CD4-positive, alpha-beta memory T cell (primary cell): Measurements from ENCODE around the gene OR52D1. TPM values are rescaled to one million over a fixed set of nuclear protein-coding genes. Genes with fewer than 3 reads are reported as not detected.

ENCODE experiments used
- CTCF ChIA-PET: fragments of 350-600 bp; sonication (Branson Sonifier 250); formaldehyde crosslinking; loops from one replicate; lab custom pipeline; 2021; ENCODE audit warnings: inconsistent platforms; ENCODE audit not compliant: partially characterized antibody; lab: Charles Lee
- POLR2A ChIA-PET: fragments of 350-600 bp; sonication (Branson Sonifier 250); formaldehyde crosslinking; loops from one replicate; lab custom pipeline; 2021; ENCODE audit not compliant: partially characterized antibody; lab: Charles Lee
- DNase-seq, 5 donors: peaks; one replicate each; pipeline versions ENCODE4 v3.0.0 to v3.0.0-alpha.2; 2020 to 2022; ENCODE audit warnings: mixed read lengths in 1 of 5
- H3K27ac ChIP-seq: one replicate; pipeline ENCODE4 v1.7.0; 2013; ENCODE audit warnings: low read depth, low read length
- H3K27me3 ChIP-seq: 2 replicates; pipeline ENCODE4 v1.7.0; 2013; ENCODE audit warnings: mild to moderate bottlenecking, low read length, moderate library complexity; ENCODE audit not compliant: insufficient read depth
- H3K36me3 ChIP-seq: 2 replicates; pipeline ENCODE4 v1.7.0; 2013; ENCODE audit warnings: mild to moderate bottlenecking, low read length, moderate library complexity; ENCODE audit not compliant: insufficient read depth
- H3K4me1 ChIP-seq: 2 replicates; pipeline ENCODE4 v1.7.0; 2013; ENCODE audit warnings: mild to moderate bottlenecking, low read length, moderate library complexity; ENCODE audit not compliant: insufficient read depth
- H3K4me3 ChIP-seq, 2 donors: one replicate each; pipeline ENCODE4 v1.7.0; 2013; ENCODE audit warnings: low read length in 2 of 2, mild to moderate bottlenecking in 1 of 2
- H3K9me3 ChIP-seq, 2 donors: one replicate each; pipeline ENCODE4 v1.7.0; 2013; ENCODE audit warnings: low read length in 2 of 2, control low read depth in 1 of 2; ENCODE audit not compliant: control insufficient read depth in 1 of 2
- H3K27ac Mint-ChIP-seq, 7 donors: one replicate each; pipeline ENCODE4 v1.8.0; 2020 to 2021; ENCODE audit warnings: mixed read lengths in 7 of 7, mild to moderate bottlenecking in 6 of 7, inconsistent platforms in 3 of 7, moderate library complexity in 3 of 7
- H3K27me3 Mint-ChIP-seq, 2 donors: one replicate each; pipeline ENCODE4 v1.8.0; 2020 to 2021; ENCODE audit warnings: mixed read lengths in 2 of 2
- H3K36me3 Mint-ChIP-seq, 2 donors: one replicate each; pipeline ENCODE4 v1.8.0; 2020 to 2021; ENCODE audit warnings: mixed read lengths in 2 of 2, inconsistent platforms in 1 of 2, mild to moderate bottlenecking in 1 of 2
- H3K4me1 Mint-ChIP-seq, 4 donors: one replicate each; pipeline ENCODE4 v1.8.0; 2020 to 2021; ENCODE audit warnings: mixed read lengths in 4 of 4, mild to moderate bottlenecking in 1 of 4
- H3K4me3 Mint-ChIP-seq, 8 donors: one replicate each; pipeline ENCODE4 v1.8.0; 2020 to 2021; ENCODE audit warnings: mixed read lengths in 8 of 8, mild to moderate bottlenecking in 7 of 8, moderate library complexity in 6 of 8, inconsistent platforms in 3 of 8
- H3K9me3 Mint-ChIP-seq, 8 donors: one replicate each; pipeline ENCODE4 v1.8.0; 2020 to 2021; ENCODE audit warnings: mixed read lengths in 8 of 8, mild to moderate bottlenecking in 5 of 8, inconsistent platforms in 3 of 8, moderate library complexity in 1 of 8
- intact Hi-C: fragments of 100-400 bp; cut with micrococcal nuclease; formaldehyde crosslinking; loops from one replicate; pipeline ENCODE4 v1.15.1; 2023
- polyA plus RNA-seq, 2 donors: library from polyadenylated mRNA; unstranded; fragments of 300-500 nt; fragmentation: Illumina TruSeq; gene quantifications; one replicate each; pipeline ENCODE4 v1.2.3, GENCODE V29; 2021
- total RNA-seq, 2 experiments: library from RNA; stranded (reverse); gene quantifications; one replicate each; pipeline ENCODE4 v1.2.3, GENCODE V29; 2021

OR52D1 gene
- total and polyA plus RNA-seq, 4 experiments from 2014 or later = not detected

DNA sequence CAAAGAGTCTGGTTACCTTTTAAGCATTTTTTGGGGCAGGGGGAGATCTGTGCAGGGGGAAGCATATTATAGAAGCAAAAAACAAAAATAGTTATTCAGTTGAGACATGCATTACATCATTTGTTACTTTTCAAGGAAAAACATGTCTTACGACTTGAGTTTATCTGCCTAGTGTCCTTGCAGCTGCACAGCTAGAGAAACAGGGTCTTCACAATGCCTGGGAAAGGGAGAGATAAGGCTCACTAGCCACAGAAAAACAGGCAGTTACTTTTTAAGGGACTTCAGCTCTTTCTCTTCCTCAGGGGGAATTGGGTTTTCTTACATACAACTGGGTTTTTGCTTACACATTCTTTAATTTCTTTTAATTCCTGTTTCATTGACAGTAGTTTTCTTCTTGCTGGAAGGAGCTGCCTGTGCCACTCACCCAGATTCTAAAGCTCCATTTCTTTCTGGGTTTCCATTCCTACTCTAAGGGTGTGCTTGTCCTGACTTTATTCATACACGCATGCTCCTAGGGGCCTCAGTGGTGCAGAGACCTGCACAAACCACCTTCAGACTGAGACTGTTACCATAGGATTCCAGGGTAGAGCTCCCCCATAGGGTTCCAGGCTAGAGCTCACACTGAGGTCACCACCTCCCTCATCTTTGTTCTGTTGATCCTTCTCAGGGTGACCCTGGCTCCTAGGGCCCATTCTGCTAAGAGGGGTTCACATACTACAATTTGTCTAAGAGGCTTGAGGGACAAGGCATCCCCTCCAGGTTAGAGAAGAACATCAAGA lies 42.8 kb downstream of the OR52D1 start:
- H3K4me1 Mint-ChIP-seq = no peaks in the 10 kb centered on the region
- H3K9me3 Mint-ChIP-seq = no peaks in the 10 kb centered on the region
- POLR2A ChIA-PET = no interaction called here
- no peak overlapping the region for H3K4me3 Mint-ChIP-seq
- peaks cover 2 to 3% of the 10 kb centered on the region in 2 donors for H3K27me3 Mint-ChIP-seq
- Histone ChIP-seq H3K4me3 (no peak overlapping the region), H3K36me3 (no peaks in the 10 kb centered on the region), H3K4me1 (no peaks in the 10 kb centered on the region), H3K27ac (no peak overlapping the region), H3K9me3 (no peaks in the 10 kb centered on the region), H3K27me3 (no peaks in the 10 kb centered on the region)
- no peak overlapping the region for H3K27ac Mint-ChIP-seq
- intact Hi-C loops = no loop called here
- CTCF ChIA-PET = no interaction called here
- no peaks in the 10 kb centered on the region for H3K36me3 Mint-ChIP-seq
- DNase-seq = no peak

GRCh38 chr11:5534046-5534445 lies 45.6 kb downstream of the OR52D1 start:
- Histone ChIP-seq H3K4me3 (no peak overlapping the region), H3K4me1 (no peaks in the 10 kb centered on the region), H3K9me3 (no peaks in the 10 kb centered on the region), H3K27me3 (no peaks in the 10 kb centered on the region), H3K27ac (no peak overlapping the region), H3K36me3 (no peaks in the 10 kb centered on the region)
- ChIA-PET CTCF (no interaction called here), POLR2A (no interaction called here)
- DNase-seq = no peak
- peaks cover 0 to 3% of the 10 kb centered on the region in 2 donors for H3K27me3 Mint-ChIP-seq
- H3K36me3 Mint-ChIP-seq = no peaks in the 10 kb centered on the region
- no peaks in the 10 kb centered on the region for H3K4me1 Mint-ChIP-seq
- H3K27ac Mint-ChIP-seq = no peak overlapping the region
- H3K4me3 Mint-ChIP-seq = no peak overlapping the region
- peaks cover 0 to 11% (median 3%) of the 10 kb centered on the region in 8 donors for H3K9me3 Mint-ChIP-seq
- intact Hi-C loops = no loop called here

- no peak overlapping the region for H3K27ac ChIP-seq
- H3K4me1 Mint-ChIP-seq = no peaks in the 10 kb centered on the region
- POLR2A ChIA-PET = no interaction called here
- no peak for DNase-seq
- H3K9me3 ChIP-seq = no peaks in the 10 kb centered on the region
- H3K4me3 ChIP-seq = no peak overlapping the region
- no peaks in the 10 kb centered on the region for H3K4me1 ChIP-seq
- H3K27ac Mint-ChIP-seq = no peak overlapping the region
- intact Hi-C loops = no loop called here
- peaks cover 1 to 3% of the 10 kb centered on the region in 2 donors for H3K27me3 Mint-ChIP-seq
- H3K36me3 Mint-ChIP-seq = no peaks in the 10 kb centered on the region
- no peak overlapping the region for H3K4me3 Mint-ChIP-seq
- CTCF ChIA-PET = no interaction called here
- no peaks in the 10 kb centered on the region for H3K27me3 ChIP-seq
- no peaks in the 10 kb centered on the region for H3K36me3 ChIP-seq
- peaks cover 0 to 11% (median 3%) of the 10 kb centered on the region in 8 donors for H3K9me3 Mint-ChIP-seq
Observed at GRCh38 chr11:5536482-5536881, 48.0 kb downstream of the OR52D1 start.

Other genes starting within 250 kb of the OR52D1 start
- not detected for gene HBG1, start 238.8 kb upstream of the OR52D1 start, total RNA-seq
- gene HBG1, start 238.8 kb upstream of the OR52D1 start, polyA plus RNA-seq = not detected
- gene HBG2, start 233.9 kb upstream of the OR52D1 start, total RNA-seq = not detected
- gene HBG2, start 233.9 kb upstream of the OR52D1 start, polyA plus RNA-seq = not detected
- not detected for gene HBE1, start 218.7 kb upstream of the OR52D1 start, total RNA-seq
- not detected for gene HBE1, start 218.7 kb upstream of the OR52D1 start, polyA plus RNA-seq
- gene OR51B4, start 186.7 kb upstream of the OR52D1 start, total RNA-seq = not detected
- not detected for gene OR51B4, start 186.7 kb upstream of the OR52D1 start, polyA plus RNA-seq
- gene OR51B2, start 164.4 kb upstream of the OR52D1 start, total RNA-seq = not detected
- gene OR51B2, start 164.4 kb upstream of the OR52D1 start, polyA plus RNA-seq = not detected
- gene OR51B5, start 145.2 kb upstream of the OR52D1 start, total RNA-seq = not detected
- gene OR51B5, start 145.2 kb upstream of the OR52D1 start, polyA plus RNA-seq = not detected
- not detected for gene OR51B6, start 137.2 kb upstream of the OR52D1 start, total RNA-seq
- gene OR51B6, start 137.2 kb upstream of the OR52D1 start, polyA plus RNA-seq = not detected
- gene OR51M1, start 104.9 kb upstream of the OR52D1 start, total RNA-seq = not detected
- not detected for gene OR51M1, start 104.9 kb upstream of the OR52D1 start, polyA plus RNA-seq
- not detected for gene OR51Q1, start 66.6 kb upstream of the OR52D1 start, total RNA-seq
- not detected for gene OR51Q1, start 66.6 kb upstream of the OR52D1 start, polyA plus RNA-seq
- gene OR51I1, start 47.2 kb upstream of the OR52D1 start, total RNA-seq = not detected
- gene OR51I1, start 47.2 kb upstream of the OR52D1 start, polyA plus RNA-seq = not detected
- gene OR51I2, start 39.4 kb upstream of the OR52D1 start, total RNA-seq = not detected
- not detected for gene OR51I2, start 39.4 kb upstream of the OR52D1 start, polyA plus RNA-seq
- not detected for gene UBQLN3, start 21.3 kb downstream of the OR52D1 start, total RNA-seq
- not detected for gene UBQLN3, start 21.3 kb downstream of the OR52D1 start, polyA plus RNA-seq
- under 1 TPM; 0.47 to 0.50 TPM for gene UBQLNL, start 28.0 kb downstream of the OR52D1 start, total RNA-seq
- not detected for gene UBQLNL, start 28.0 kb downstream of the OR52D1 start, polyA plus RNA-seq
- gene OR52H1, start 59.9 kb downstream of the OR52D1 start, total RNA-seq = not detected
- not detected for gene OR52H1, start 59.9 kb downstream of the OR52D1 start, polyA plus RNA-seq
- gene OR52B6, start 92.2 kb downstream of the OR52D1 start, total RNA-seq = not detected
- not detected for gene OR52B6, start 92.2 kb downstream of the OR52D1 start, polyA plus RNA-seq
- not detected for gene TRIM6, start 108.0 kb downstream of the OR52D1 start, total RNA-seq
- gene TRIM6, start 108.0 kb downstream of the OR52D1 start, polyA plus RNA-seq = not detected
- gene TRIM34, start 136.3 kb downstream of the OR52D1 start, total RNA-seq = 10 to 100 TPM; 10.4 to 11.6 TPM
- gene TRIM34, start 136.3 kb downstream of the OR52D1 start, polyA plus RNA-seq = 10 to 100 TPM in 1 of 2 donors, 1 to 10 TPM in 1; 9.6 to 20.2 TPM
- gene TRIM5, start 196.4 kb downstream of the OR52D1 start, total RNA-seq = 10 to 100 TPM; 33.9 to 35.5 TPM
- gene TRIM5, start 196.4 kb downstream of the OR52D1 start, polyA plus RNA-seq = 1 to 10 TPM; 9.1 to 9.5 TPM
- 100 to 1,000 TPM; 349 to 353 TPM for gene TRIM22, start 201.1 kb downstream of the OR52D1 start, total RNA-seq
- 100 to 1,000 TPM; 187 to 190 TPM for gene TRIM22, start 201.1 kb downstream of the OR52D1 start, polyA plus RNA-seq
- gene OR56B1, start 247.8 kb downstream of the OR52D1 start, total RNA-seq = under 1 TPM; 0.44 to 0.61 TPM
- under 1 TPM in 1 of 2 donors, not detected in 1; 0.20 TPM for gene OR56B1, start 247.8 kb downstream of the OR52D1 start, polyA plus RNA-seq